ENCODE data around the gene SMLR1. TPM values are rescaled to one million over a fixed set of nuclear protein-coding genes. Genes with fewer than 3 reads are reported as not detected.

Gene SMLR1
- total and polyA plus RNA-seq, 7 donors = not detected

DNA sequence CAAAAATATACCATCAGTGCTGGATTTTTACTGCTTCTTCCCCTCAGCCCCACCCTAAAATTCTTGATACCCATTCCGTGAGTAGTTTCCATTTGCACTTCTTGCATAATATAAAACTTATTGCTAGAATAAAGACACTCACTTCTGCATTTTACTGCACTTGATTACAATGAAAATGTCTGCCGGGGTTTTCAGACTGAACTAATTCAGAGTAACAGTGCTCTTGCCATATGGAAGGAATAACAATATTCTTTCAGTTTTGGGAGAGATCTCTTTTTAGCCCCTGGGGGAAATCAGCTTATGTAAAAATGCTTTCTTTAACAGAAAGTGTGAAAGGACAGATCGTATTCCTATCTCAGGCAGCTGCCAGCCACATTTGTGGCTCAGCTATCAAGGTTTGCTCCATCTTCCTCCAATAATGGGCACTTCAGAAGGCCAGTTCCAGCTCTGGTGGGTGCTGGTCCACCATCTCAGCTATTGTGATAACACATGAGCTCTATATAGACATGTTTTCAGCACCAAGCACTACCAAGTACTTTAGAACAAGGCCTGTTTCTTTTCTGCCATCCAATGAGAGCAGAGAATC, 8.9 kb downstream of the SMLR1 start:
- Histone ChIP-seq H3K4me3 (no peak overlapping the region), H3K4me1 (no peaks in the 10 kb centered on the region), H3K27me3 (ENCODE audit: insufficient read depth in 3 of 3, low read length in 2 of 3) (peaks cover 0 to 2% (median 0%) of the 10 kb centered on the region in 3 donors), H3K36me3 (ENCODE audit: insufficient read depth in 1 of 2, low read depth in 1 of 2) (no peaks in the 10 kb centered on the region), H3K9me3 (no peaks in the 10 kb centered on the region), H3K27ac (no peak overlapping the region)
- ATAC-seq = no peak
- intact Hi-C loops (cut with DNase I) = no loop called here
- no peak for DNase-seq
- WGBS, 3 donors = 70 to 73% (median 72%) methylated on average over 3 of the region's 3 CpGs
- TF ChIP-seq, protein P1, sequence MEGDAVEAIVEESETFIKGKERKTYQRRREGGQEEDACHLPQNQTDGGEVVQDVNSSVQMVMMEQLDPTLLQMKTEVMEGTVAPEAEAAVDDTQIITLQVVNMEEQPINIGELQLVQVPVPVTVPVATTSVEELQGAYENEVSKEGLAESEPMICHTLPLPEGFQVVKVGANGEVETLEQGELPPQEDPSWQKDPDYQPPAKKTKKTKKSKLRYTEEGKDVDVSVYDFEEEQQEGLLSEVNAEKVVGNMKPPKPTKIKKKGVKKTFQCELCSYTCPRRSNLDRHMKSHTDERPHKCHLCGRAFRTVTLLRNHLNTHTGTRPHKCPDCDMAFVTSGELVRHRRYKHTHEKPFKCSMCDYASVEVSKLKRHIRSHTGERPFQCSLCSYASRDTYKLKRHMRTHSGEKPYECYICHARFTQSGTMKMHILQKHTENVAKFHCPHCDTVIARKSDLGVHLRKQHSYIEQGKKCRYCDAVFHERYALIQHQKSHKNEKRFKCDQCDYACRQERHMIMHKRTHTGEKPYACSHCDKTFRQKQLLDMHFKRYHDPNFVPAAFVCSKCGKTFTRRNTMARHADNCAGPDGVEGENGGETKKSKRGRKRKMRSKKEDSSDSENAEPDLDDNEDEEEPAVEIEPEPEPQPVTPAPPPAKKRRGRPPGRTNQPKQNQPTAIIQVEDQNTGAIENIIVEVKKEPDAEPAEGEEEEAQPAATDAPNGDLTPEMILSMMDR (IDR thresholded peaks at IDR 0.05) = no peak

DNA sequence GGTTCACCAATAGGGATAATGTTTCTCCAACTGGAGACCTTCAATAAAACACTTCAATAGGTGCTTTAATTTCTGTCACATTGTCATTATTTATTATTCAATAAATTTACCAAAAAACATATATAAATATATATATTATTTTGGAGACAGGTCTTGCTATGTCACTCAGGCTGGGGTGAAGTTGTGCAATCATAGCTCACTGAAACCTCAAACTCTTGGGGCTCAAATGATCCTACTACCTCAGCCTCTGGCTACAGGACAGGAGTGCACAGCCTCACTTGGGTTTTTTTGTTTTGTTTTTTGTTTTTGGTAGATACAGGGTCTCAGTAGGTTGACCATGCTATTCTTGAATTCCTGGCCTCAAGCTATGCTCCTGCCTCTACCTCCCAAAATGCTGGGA, 9.9 kb downstream of the SMLR1 start:
- peaks cover 0 to 2% (median 0%) of the 10 kb centered on the region in 3 donors for H3K27me3 ChIP-seq (ENCODE audit: insufficient read depth in 3 of 3, low read length in 2 of 3)
- intact Hi-C loops (cut with DNase I) = no loop called here
- H3K4me1 ChIP-seq = no peaks in the 10 kb centered on the region
- TF ChIP-seq, protein P1 (IDR thresholded peaks at IDR 0.05) = no peak
- no peak for ATAC-seq
- no peaks in the 10 kb centered on the region for H3K36me3 ChIP-seq (ENCODE audit: insufficient read depth in 1 of 2, low read depth in 1 of 2)
- H3K9me3 ChIP-seq = no peaks in the 10 kb centered on the region
- H3K4me3 ChIP-seq = no peak overlapping the region
- no peak for DNase-seq
- H3K27ac ChIP-seq = no peak overlapping the region

DNA sequence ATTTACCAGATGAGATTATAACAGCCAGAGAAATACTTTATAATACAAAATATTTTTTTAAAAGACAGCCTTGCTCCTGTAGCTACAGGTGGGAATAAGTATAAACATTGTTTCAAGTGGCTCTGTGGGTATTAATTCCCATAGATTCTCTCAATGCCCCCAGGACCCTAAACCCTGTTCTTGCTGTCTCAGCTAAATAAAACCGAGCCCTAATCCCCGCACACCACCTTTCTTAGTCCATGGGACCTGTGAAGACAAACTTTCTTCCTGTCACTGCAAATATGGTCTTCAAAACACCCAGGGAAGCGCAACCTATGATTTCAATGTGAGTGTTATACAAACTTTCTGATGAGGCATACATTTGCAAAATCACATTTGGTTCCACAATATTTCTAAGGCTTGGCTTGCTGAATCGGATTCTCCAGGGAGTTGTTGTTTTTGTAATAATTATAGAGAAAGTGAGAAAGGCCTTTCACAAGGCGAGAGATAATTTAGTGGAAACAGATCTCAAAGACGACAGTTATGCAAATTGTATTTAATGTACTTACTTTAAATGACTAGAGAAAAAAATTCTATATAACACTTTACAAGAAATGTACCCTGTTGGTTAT, 11.1 kb downstream of the SMLR1 start:
- H3K4me1 ChIP-seq = no peaks in the 10 kb centered on the region
- intact Hi-C loops (cut with DNase I) = no loop called here
- TF ChIP-seq, protein P1 (IDR thresholded peaks at IDR 0.05) = no peak
- H3K9me3 ChIP-seq = no peaks in the 10 kb centered on the region
- H3K36me3 ChIP-seq (ENCODE audit: insufficient read depth in 1 of 2, low read depth in 1 of 2) = no peaks in the 10 kb centered on the region
- no peak overlapping the region for H3K27ac ChIP-seq
- WGBS, 3 donors = 87 to 89% (median 88%) methylated on average over 6 of the region's 6 CpGs
- ATAC-seq (no peak), DNase-seq (no peak)
- no peak overlapping the region for H3K4me3 ChIP-seq
- peaks cover 0 to 2% (median 0%) of the 10 kb centered on the region in 3 donors for H3K27me3 ChIP-seq (ENCODE audit: insufficient read depth in 3 of 3, low read length in 2 of 3)

DNA sequence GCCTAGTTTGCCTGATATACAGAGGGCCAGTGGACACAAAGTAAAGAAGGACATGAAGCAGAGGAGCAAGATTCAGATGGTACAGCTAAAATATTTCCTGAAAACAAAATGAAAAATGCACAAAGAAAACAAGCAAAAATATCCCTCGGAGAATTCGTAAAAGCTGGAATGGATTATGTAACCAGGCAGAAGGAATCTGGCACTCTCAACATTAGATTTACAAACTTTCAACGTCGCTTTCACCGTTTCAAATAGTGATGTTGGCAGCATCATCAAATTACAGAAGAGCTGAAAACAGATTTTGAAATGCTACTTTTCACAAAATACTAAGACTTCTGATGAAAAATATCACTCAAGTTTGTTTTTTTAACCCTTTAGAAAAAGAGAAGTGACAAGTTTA, 11.7 kb downstream of the SMLR1 start:
- WGBS, 3 donors = 27 to 41% (median 34%) methylated on average over 5 of the region's 5 CpGs
- TF ChIP-seq, protein P1 (IDR thresholded peaks at IDR 0.05) = no peak
- peak in 1 of 4 donors; percentile 40 for ATAC-seq
- Histone ChIP-seq H3K4me1 (no peaks in the 10 kb centered on the region), H3K36me3 (ENCODE audit: insufficient read depth in 1 of 2, low read depth in 1 of 2) (no peaks in the 10 kb centered on the region), H3K27ac (no peak overlapping the region), H3K4me3 (no peak overlapping the region), H3K9me3 (no peaks in the 10 kb centered on the region), H3K27me3 (ENCODE audit: insufficient read depth in 3 of 3, low read length in 2 of 3) (peaks cover 0 to 2% (median 0%) of the 10 kb centered on the region in 3 donors)
- intact Hi-C loops (cut with DNase I) = no loop called here
- no peak for DNase-seq

DNA sequence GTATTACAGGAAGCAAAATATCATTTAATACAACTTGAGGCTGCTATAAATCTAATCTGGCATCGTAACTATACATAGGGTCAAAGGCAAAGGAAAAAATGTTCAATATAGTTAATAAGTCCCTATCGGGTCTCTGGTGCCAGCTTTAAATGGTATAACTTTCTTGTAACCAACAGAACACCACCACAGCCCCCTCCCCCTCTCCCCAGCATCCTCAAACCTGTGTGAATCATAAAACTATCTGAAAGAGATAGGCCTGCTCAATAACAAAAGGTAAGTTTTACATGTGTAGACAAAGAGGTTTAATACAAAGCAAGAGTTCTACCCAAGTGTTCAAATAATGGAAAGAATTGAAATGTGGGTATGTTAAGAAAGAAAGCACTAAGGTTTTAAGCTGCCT, 12.2 kb downstream of the SMLR1 start:
- Histone ChIP-seq H3K9me3 (no peaks in the 10 kb centered on the region), H3K4me3 (no peak overlapping the region), H3K4me1 (no peaks in the 10 kb centered on the region), H3K27ac (no peak overlapping the region), H3K27me3 (ENCODE audit: insufficient read depth in 3 of 3, low read length in 2 of 3) (peaks cover 0 to 2% (median 0%) of the 10 kb centered on the region in 3 donors), H3K36me3 (ENCODE audit: insufficient read depth in 1 of 2, low read depth in 1 of 2) (no peaks in the 10 kb centered on the region)
- TF ChIP-seq, protein P1 (IDR thresholded peaks at IDR 0.05) = no peak
- DNase-seq (no peak), ATAC-seq (no peak)
- intact Hi-C loops (cut with DNase I) = no loop called here
- 78 to 87% (median 82%) methylated on average over 2 of the region's 2 CpGs for WGBS, 3 donors

Data from psoas muscle (tissue), 8 donors.